Prostate gland (tissue), 2 donors: ENCODE results near the gene NAT10.

Experiments used
- POLR2A ChIP-seq: fragments of 450-650 bp; IDR thresholded peaks from one replicate; pipeline ENCODE4 v1.6.1; 2016; ENCODE audit warnings: antibody characterized with exemption, mild to moderate bottlenecking
- TF ChIP-seq, protein P1 (sequence below), 4 experiments: fragments of 200-600 bp in 2 of 4; fragments of 450-650 bp in 2 of 4; sonication (generic) in 2 of 4; IDR thresholded peaks; 1 replicate in 3 of 4; 2 replicates in 1 of 4; pipeline ENCODE4 v1.5.1; 2016 to 2019; ENCODE audit warnings: antibody characterized with exemption in 4 of 4, mild to moderate bottlenecking in 2 of 4, moderate library complexity in 2 of 4

GRCh38 chr11:34188181-34188580, 82.8 kb downstream of the NAT10 start:
- TF ChIP-seq POLR2A, result no peak
- TF ChIP-seq, protein P1, sequence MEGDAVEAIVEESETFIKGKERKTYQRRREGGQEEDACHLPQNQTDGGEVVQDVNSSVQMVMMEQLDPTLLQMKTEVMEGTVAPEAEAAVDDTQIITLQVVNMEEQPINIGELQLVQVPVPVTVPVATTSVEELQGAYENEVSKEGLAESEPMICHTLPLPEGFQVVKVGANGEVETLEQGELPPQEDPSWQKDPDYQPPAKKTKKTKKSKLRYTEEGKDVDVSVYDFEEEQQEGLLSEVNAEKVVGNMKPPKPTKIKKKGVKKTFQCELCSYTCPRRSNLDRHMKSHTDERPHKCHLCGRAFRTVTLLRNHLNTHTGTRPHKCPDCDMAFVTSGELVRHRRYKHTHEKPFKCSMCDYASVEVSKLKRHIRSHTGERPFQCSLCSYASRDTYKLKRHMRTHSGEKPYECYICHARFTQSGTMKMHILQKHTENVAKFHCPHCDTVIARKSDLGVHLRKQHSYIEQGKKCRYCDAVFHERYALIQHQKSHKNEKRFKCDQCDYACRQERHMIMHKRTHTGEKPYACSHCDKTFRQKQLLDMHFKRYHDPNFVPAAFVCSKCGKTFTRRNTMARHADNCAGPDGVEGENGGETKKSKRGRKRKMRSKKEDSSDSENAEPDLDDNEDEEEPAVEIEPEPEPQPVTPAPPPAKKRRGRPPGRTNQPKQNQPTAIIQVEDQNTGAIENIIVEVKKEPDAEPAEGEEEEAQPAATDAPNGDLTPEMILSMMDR (IDR thresholded peaks at IDR 0.05), result no peak
